ENCODE data around the gene CKS2.
"Not testable (repeated sequence)": the region's sequence is repeated elsewhere in the genome, so short reads cannot be mapped to it uniquely, and the experiment has no call there.

The CKS2 gene

GRCh38 chr9:89310475-89311345 lies at the start of gene CKS2:
CKS2 (plus strand) TSS chr9:89311195; CDS start chr9:89311293, 98 bp downstream.
- peak; percentile 100 for DNase-seq

GRCh38 chr9:89273528-89274279 lies 37.3 kb upstream of the CKS2 start:
- DNase-seq, result no peak

GRCh38 chr9:89274838-89275237 lies 36.2 kb upstream of the CKS2 start:
- no peak for DNase-seq

DNA sequence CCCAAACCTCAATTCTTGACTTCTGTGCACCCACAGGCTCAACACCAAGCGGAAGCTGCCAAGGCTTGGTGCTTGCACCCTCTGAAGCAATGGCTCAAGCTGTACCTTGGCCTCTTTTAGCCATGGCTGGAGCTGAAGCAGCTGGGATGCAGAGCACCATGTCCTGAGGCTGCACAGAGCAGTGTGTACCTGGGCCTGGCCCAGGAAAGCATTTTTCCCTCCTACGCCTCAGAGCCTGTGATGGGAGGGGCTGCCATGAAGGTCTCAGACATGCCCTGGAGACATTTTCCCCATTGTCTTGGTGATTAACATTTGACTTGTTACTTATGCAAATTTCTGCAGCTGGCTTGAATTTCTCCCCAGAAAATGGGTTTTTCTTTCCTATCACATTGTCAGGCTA lies 35.0 kb upstream of the CKS2 start:
- DNase-seq, result not testable (repeated sequence)

DNA sequence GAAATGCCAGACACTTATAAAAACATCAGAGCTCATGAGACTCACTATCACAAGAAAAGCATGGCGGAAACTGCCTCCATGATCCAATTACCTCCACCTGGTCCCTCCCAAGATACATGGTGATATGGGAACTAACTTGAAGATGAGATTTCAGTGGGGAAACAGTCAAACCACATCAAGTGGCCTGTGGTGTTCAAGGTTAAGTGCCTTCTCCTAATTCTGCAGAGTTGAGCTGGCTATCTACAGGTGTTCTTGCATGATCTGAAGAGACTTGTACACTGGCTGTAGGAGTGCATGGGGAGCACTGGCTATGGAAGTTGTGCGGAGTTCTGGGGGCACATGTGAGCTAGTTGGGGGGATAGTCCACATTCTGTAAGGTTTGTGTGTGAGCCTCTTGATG lies 34.0 kb upstream of the CKS2 start:
- no peak for DNase-seq

- DNase-seq, result no peak
Observed at GRCh38 chr9:89277454-89277853, 33.5 kb upstream of the CKS2 start.

GRCh38 chr9:89278551-89278950 lies 32.4 kb upstream of the CKS2 start:
- DNase-seq, result no peak

DNA sequence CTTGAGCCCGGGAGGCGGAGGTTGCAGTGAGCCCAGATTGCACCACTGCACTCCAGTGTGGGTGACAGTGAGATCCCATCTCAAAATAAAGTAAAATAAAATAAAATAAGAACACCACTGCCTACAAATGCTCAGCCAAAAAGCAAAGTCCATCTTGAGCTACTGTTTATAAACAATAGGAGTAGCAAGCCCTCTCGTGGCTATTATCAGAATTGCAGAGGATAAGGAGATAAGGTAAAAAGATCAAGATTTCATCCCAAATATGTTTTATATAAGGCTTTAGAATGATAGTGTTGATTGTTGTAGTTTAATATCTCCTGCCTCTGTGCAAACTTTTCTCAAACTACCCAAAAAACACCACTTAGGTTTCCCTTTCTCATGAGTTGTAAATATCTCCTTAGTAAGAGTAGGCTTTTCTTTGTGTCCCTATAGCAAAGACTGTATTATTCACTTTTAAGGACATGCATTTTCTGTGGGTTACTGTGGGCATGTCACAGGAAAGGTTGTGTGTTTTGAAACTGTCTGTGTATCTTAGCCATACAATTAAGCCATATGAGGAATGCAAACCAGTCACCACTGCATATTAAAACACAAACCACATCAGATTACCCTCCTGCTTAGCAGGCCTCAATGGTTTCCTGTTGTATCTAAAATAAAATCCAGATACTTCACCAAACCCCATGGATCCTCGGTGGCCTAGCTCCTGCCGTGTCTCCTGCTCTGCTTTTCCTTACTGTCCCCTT lies 31.8 kb upstream of the CKS2 start:
- DNase-seq, result peak; percentile 25

DNA sequence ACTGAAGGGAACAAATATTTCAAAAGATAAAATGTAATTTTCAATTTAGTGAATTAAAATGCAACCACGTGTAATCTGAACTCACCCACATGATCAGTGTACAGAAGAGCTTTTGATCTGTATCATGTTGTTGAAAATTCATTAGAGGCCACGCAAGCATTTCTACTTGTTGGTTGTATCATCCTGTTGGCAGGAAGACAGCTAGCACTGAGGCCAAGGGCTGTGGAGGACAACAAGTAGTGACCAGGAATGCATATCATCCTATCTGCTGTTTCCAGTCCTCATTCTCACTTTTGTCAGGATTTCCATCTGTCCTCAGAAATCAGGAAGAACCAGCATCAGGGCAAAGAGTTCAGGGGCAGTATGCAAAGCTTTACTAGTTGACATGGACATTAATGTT lies 29.9 kb upstream of the CKS2 start:
- DNase-seq, result no peak

GRCh38 chr9:89282248-89282968 lies 28.6 kb upstream of the CKS2 start:
- DNase-seq, result not testable (repeated sequence)

DNA sequence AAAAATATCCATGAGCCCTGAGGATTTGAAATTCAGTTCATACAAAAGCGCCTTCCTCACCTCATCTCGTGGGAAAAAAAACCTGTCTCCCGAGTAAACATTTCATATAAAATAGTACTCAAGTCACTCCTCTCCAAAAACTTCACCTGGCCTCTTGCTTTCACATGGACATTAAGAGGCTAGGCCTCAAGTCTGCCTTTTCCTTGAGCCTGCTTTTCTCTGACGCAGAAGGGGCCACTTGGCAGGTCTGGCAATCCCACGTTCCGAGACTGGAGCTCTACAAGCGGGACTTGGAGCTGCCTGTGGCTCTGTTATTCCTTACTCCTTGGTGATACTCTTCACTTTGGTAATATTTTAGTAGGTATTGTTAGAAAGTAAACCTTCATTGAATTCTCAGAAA lies 26.9 kb upstream of the CKS2 start:
- DNase-seq, result no peak

GRCh38 chr9:89291741-89292140 lies 19.3 kb upstream of the CKS2 start:
- no peak for DNase-seq

- DNase-seq, result no peak
Observed at GRCh38 chr9:89293014-89293413, 18.0 kb upstream of the CKS2 start.

DNA sequence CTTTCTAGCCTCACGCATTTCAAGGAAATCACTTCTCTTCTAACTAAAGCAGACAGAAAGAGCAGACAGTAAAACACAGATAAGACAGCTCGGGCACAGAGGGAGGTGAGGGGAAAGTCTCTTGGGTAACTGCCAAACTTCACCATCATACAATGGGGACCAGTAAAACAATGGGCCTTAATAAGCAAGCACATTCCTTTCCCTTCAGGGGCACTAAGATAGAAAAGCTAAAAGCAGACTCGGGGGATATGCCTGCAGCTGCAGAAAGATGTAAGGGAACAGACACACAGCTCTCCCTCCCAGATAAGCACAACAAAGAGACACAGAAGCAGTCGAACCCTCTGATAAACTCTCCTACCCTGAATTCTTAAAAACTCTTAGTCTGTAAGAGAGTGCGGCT lies 15.6 kb upstream of the CKS2 start:
- DNase-seq, result no peak

DNA sequence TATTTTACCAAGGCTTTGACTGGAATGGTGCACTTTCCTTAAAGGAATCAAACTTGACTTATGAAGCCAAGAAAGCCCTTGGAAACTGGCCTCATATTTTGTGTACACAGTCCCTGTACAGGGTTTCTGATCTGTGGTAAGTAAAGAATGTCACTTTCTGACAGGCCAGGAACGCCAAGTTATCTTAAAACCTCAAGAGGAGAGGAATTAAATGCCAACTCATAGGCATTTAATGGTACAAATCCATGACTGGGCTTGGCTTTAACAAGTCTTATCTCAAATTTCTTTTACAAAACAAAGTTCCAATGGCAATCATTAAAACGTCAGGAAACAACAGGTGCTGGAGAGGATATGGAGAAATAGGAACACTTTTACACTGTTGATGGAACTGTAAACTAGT lies 9.0 kb upstream of the CKS2 start:
- DNase-seq, result not testable (repeated sequence)

DNA sequence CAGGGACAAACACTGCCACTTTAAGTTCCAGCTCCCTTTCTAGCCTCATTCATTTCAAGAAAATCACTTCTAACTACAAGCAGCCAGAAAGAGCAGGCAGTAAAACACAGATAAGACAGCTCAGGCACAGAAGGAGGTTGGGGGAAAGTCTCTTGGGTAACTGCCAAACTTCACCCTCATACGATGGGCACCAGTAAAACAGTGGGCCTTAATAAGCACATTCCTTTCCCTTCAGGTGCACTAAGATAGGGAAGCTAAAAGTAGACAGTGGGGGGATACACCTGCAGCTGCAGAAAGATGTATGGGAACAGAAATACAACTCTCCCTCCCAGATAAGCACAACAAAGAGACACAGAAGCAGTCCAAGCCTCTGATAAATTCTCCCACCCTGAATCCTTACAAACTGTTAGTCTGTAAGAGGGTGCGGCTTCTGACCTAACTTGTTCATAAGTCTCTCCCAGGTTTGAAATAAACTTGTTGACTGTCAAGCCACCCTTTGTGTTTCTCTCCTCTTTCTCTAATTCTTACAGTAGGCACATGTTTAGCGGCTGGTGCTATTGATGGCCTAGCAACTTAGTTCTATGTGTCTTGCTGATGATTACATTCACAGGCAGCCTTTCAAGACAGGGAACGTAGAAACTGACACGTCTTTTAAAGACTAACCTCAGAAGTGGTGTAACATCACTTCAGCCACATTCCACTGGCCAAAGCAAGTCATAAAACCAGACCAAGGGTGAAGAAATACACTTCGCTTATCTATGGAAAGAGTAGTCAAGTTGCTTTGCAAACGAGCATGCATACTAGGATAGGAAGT lies 6.8 kb upstream of the CKS2 start:
- no peak for DNase-seq

DNA sequence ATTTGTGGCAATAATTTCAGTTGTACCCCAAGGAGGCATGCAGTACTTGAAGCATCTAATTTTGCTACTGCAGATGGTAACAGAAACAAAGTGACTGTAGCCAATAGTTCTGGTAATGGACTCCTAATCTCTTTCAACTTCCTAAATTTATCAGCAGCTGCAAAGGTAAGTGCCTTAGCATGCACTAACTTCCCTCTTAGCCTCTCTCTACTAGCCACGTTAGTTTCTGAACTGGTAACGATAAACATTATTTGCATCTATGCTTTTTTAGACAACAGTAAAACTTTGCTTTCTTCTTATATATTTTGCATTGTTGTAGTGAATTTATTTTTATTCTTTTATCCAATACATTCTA lies 6.2 kb upstream of the CKS2 start:
- no peak for DNase-seq

GRCh38 chr9:89305868-89306267 lies 5.1 kb upstream of the CKS2 start:
- no peak for DNase-seq

- no peak for DNase-seq
Observed at GRCh38 chr9:89309166-89309565, 1.8 kb upstream of the CKS2 start.

- DNase-seq, result no peak
Observed at GRCh38 chr9:89309608-89310474, 1.2 kb upstream of the CKS2 start.

All from midbrain (tissue), 1 donor.